Measurements from ENCODE around the gene GLE1.
"Not testable (repeated sequence)": the region's sequence is repeated elsewhere in the genome, so short reads cannot be mapped to it uniquely, and the experiment has no call there.

DNA sequence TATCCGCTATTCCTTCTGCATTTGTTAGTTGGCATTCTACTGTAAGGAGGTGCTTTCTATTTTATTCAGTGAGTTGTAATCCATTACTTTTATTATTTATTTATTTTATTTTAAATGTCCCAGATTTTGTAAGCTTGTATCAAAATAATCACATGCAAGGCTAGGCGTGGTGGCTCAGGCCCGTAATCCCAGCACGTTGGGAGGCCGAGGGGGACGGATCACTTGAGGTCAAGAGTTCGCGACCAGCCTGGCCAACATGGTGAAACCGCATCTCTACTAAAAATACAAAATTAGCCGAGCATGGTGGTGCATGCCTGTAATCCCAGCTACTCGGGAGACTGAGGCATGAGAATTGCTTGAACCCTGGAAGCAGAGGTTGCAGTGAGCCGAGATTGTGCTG lies 1.4 kb downstream of the GLE1 start:
- TF ChIP-seq YY1 (IDR thresholded peaks at IDR 0.05; ENCODE audit: insufficient read depth, insufficient read length); ZNF274 (IDR thresholded peaks at IDR 0.05; ENCODE audit: low read depth, low read length): not testable (repeated sequence)
